GM10248 (cell line): ENCODE measurements around the gene CAPNS2.

Experiments
- CTCF ChIA-PET: fragments of 300-600 bp; sonication (Branson Sonifier 250); formaldehyde crosslinking; extraction: SDS; loops from one replicate; lab custom pipeline; 2021; ENCODE audit warnings: antibody characterized with exemption; lab: Yijun Ruan, JAX
- POLR2A ChIA-PET: fragments of 350-650 bp; sonication (Branson Sonifier 250); formaldehyde crosslinking; extraction: SDS; loops from one replicate; lab custom pipeline; 2020; ENCODE audit warnings: antibody characterized with exemption; lab: Yijun Ruan, JAX
- DNase-seq: peaks from one replicate; pipeline ENCODE4 v3.0.0; 2012; ENCODE audit errors: extremely low spot score
- CTCF ChIP-seq: IDR thresholded peaks from 2 replicates; pipeline ENCODE4 v1.5.1; 2012; ENCODE audit warnings: mild to moderate bottlenecking, low read depth; ENCODE audit errors: extremely low read depth, missing control alignments, control extremely low read depth

Gene CAPNS2

GRCh38 chr16:55585631-55586030 is 19.1 kb downstream of the CAPNS2 start:
- no peak for TF ChIP-seq CTCF
- ChIA-PET CTCF (no interaction called here), POLR2A (no interaction called here)
- no peak for DNase-seq

- no peak for DNase-seq
- POLR2A ChIA-PET = no interaction called here
- TF ChIP-seq CTCF = no peak
Observed at GRCh38 chr16:55588799-55589198, 22.3 kb downstream of the CAPNS2 start.

GRCh38 chr16:55592306-55592705 is 25.8 kb downstream of the CAPNS2 start:
- ChIA-PET POLR2A (no interaction called here), CTCF (interaction anchor here (1.3 to 1.4 kb wide), 2 partner anchors 17 to 127 kb away, joined by 4 to 5 read pairs; no protein-coding TSS in a partner anchor)
- DNase-seq = no peak
- no peak for TF ChIP-seq CTCF

More at GRCh38 chr16:55588799-55589198, 22.3 kb downstream of the CAPNS2 start:
- CTCF ChIA-PET = no interaction called here

GRCh38 chr16:55597928-55598327 is 31.4 kb downstream of the CAPNS2 start:
- CTCF ChIA-PET = interaction anchor here (0.6 kb wide), 1 partner anchor 35 kb away, joined by 3 read pairs; no protein-coding TSS in a partner anchor
- no peak for DNase-seq
- no peak for TF ChIP-seq CTCF
- POLR2A ChIA-PET = no interaction called here

GRCh38 chr16:55605754-55606336 is 39.4 kb downstream of the CAPNS2 start:
- DNase-seq = no peak
- ChIA-PET POLR2A (no interaction called here), CTCF (no interaction called here)
- no peak for TF ChIP-seq CTCF

- ChIA-PET POLR2A (no interaction called here), CTCF (no interaction called here)
- no peak for TF ChIP-seq CTCF
- no peak for DNase-seq
Observed at GRCh38 chr16:55613613-55614335, 47.3 kb downstream of the CAPNS2 start.
